TTC549 (cell line): ENCODE results near the gene RASD1.

Experiments used
- FAIRE-seq: peaks from 2 replicates; lab custom pipeline; 2012; peaks lifted over from hg19 to GRCh38; lab: Jason Lieb, UNC

RASD1 gene

GRCh38 chr17:17526369-17526768 is 30.2 kb upstream of the RASD1 start:
- no peak for FAIRE-seq

- FAIRE-seq = no peak
Observed at GRCh38 chr17:17525956-17526355, 29.8 kb upstream of the RASD1 start.

- no peak for FAIRE-seq
Observed at GRCh38 chr17:17525311-17525710, 29.1 kb upstream of the RASD1 start.

- FAIRE-seq = no peak
Observed at GRCh38 chr17:17523731-17524490, 27.7 kb upstream of the RASD1 start.

GRCh38 chr17:17523001-17523730 is 27.0 kb upstream of the RASD1 start:
- FAIRE-seq = no peak

- no peak for FAIRE-seq
Observed at GRCh38 chr17:17520599-17521232, 24.5 kb upstream of the RASD1 start.

GRCh38 chr17:17519886-17520285 is 23.7 kb upstream of the RASD1 start:
- no peak for FAIRE-seq

GRCh38 chr17:17518951-17519350 is 22.8 kb upstream of the RASD1 start:
- no peak for FAIRE-seq

- no peak for FAIRE-seq
Observed at GRCh38 chr17:17518014-17518413, 21.8 kb upstream of the RASD1 start.

GRCh38 chr17:17516941-17517720 is 20.9 kb upstream of the RASD1 start:
- FAIRE-seq = no peak

- no peak for FAIRE-seq
Observed at GRCh38 chr17:17515934-17516930, 20.0 kb upstream of the RASD1 start.

- FAIRE-seq = no peak
Observed at GRCh38 chr17:17514993-17515933, 19.1 kb upstream of the RASD1 start.

- no peak for FAIRE-seq
Observed at GRCh38 chr17:17514361-17514992, 18.3 kb upstream of the RASD1 start.

- no peak for FAIRE-seq
Observed at GRCh38 chr17:17513626-17514025, 17.4 kb upstream of the RASD1 start.

- FAIRE-seq = no peak
Observed at GRCh38 chr17:17512866-17513265, 16.7 kb upstream of the RASD1 start.

GRCh38 chr17:17511881-17512858 is 16.0 kb upstream of the RASD1 start:
- no peak for FAIRE-seq

GRCh38 chr17:17511293-17511741 is 15.1 kb upstream of the RASD1 start:
- FAIRE-seq = no peak
